Right atrium auricular region (tissue), 2 donors: ENCODE data around the gene TBC1D14. TPM values are rescaled to one million over a fixed set of nuclear protein-coding genes. Genes with fewer than 3 reads are reported as not detected.

Source experiments
- DNase-seq: peaks from one replicate; pipeline ENCODE4 v3.0.0-alpha.2; 2019; ENCODE audit warnings: low spot score
- H3K27ac ChIP-seq, 2 donors: fragments of 200-600 bp; sonication (generic); 1 replicate in 1 of 2; 2 replicates in 1 of 2; pipeline ENCODE4 v1.5.1; 2016 to 2019
- H3K27me3 ChIP-seq, 2 donors: fragments of 200-600 bp; sonication (generic); one replicate each; pipeline versions ENCODE4 v1.5.1 to v1.6.0; 2017 to 2019
- H3K36me3 ChIP-seq: fragments of 200-600 bp; sonication (generic); one replicate; pipeline ENCODE4 v1.5.1; 2016
- H3K4me1 ChIP-seq, 2 donors: fragments of 200-600 bp; sonication (generic); one replicate each; pipeline versions ENCODE4 v1.5.1 to v1.6.0; 2017 to 2019
- H3K4me3 ChIP-seq, 2 donors: fragments of 200-600 bp; sonication (generic); 1 replicate in 1 of 2; 2 replicates in 1 of 2; pipeline ENCODE4 v1.5.1; 2017 to 2019; ENCODE audit warnings: mild to moderate bottlenecking in 1 of 2, moderate library complexity in 1 of 2
- H3K9me3 ChIP-seq, 2 donors: fragments of 200-600 bp; sonication (generic); one replicate each; pipeline ENCODE4 v1.5.1; 2019
- total RNA-seq, 2 donors: library from RNA; depleted of rRNA; stranded (reverse); fragments of >200 nt; gene quantifications; one replicate each; pipeline ENCODE4 v1.1.0, GENCODE V29; 2016
- TF ChIP-seq, protein P1 (sequence below), 2 donors: fragments of 200-600 bp; sonication (generic); IDR thresholded peaks; one replicate each; pipeline ENCODE4 v1.5.1; 2019; ENCODE audit warnings: antibody characterized with exemption in 2 of 2

Gene TBC1D14
- total RNA-seq, 2 donors from 2014 or later = 33.7 to 34.0 TPM

DNA sequence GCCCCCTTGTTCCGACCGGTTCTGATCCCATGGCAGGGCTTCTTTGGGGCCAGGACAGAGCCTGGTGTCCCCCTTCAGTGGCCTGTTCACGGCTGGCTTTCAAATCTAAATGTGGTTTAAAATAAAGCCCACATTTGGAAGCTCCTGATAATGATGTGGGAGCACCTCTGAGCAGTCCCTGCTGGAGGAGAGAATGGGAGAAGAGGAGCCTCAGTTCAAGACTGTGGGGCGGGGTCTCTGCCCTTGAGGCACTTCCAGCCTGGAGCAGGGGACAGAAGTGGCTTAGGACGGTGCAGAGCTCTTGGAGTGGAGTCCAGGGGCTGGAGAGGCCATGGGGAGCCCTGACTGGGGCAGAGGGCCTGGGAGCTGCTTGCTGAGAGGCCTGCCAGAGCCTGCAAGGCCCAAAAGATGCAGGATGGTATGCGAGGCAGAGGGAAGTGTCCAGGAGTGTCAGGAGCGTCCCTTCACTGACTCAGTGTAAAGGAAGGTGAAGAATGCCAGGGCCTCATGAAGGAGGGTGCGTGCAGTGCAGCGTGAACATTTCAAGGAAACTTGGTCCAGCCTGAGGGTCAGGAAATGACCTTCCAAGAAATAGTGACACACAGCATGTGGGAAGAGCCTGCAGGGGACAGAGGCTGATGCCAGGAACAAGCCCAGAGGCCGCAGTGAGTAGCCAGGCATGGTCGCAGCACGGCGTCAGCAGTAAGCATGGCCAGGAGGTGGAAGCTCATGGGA is 112.5 kb downstream of the TBC1D14 start:
- Histone ChIP-seq H3K9me3 (no peaks in the 10 kb centered on the region), H3K36me3 (peaks cover 49% of the 10 kb centered on the region), H3K27me3 (no peaks in the 10 kb centered on the region), H3K4me1 (no peaks in the 10 kb centered on the region), H3K4me3 (no peak overlapping the region), H3K27ac (no peak overlapping the region)
- TF ChIP-seq, protein P1, sequence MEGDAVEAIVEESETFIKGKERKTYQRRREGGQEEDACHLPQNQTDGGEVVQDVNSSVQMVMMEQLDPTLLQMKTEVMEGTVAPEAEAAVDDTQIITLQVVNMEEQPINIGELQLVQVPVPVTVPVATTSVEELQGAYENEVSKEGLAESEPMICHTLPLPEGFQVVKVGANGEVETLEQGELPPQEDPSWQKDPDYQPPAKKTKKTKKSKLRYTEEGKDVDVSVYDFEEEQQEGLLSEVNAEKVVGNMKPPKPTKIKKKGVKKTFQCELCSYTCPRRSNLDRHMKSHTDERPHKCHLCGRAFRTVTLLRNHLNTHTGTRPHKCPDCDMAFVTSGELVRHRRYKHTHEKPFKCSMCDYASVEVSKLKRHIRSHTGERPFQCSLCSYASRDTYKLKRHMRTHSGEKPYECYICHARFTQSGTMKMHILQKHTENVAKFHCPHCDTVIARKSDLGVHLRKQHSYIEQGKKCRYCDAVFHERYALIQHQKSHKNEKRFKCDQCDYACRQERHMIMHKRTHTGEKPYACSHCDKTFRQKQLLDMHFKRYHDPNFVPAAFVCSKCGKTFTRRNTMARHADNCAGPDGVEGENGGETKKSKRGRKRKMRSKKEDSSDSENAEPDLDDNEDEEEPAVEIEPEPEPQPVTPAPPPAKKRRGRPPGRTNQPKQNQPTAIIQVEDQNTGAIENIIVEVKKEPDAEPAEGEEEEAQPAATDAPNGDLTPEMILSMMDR (IDR thresholded peaks at IDR 0.05) = no peak
- DNase-seq = no peak

DNA sequence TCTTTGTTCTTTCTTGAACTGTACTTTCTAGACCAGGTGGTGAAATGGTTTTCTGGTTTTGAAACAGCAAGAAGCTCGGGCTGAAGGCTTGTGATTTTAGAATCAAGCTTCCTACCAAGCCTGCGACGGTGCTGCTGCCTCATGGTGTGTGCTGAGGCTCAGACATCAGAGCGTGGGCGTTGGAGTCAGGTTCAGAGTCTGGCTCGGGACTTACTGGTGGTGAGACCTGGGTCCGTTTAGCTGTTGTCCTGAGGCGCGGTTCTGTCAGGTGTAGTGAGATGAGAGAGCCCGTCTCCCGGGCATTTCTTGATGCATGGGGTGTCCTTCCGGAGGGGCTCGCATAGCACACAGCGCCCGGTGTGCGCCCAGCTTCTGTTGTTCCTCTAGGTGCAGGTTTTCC is 113.9 kb downstream of the TBC1D14 start:
- H3K4me1 ChIP-seq = no peaks in the 10 kb centered on the region
- no peak for DNase-seq
- no peak overlapping the region for H3K27ac ChIP-seq
- H3K36me3 ChIP-seq = peaks cover 37% of the 10 kb centered on the region
- TF ChIP-seq, protein P1 (IDR thresholded peaks at IDR 0.05) = no peak
- H3K4me3 ChIP-seq = no peak overlapping the region
- no peaks in the 10 kb centered on the region for H3K9me3 ChIP-seq
- H3K27me3 ChIP-seq = no peaks in the 10 kb centered on the region

DNA sequence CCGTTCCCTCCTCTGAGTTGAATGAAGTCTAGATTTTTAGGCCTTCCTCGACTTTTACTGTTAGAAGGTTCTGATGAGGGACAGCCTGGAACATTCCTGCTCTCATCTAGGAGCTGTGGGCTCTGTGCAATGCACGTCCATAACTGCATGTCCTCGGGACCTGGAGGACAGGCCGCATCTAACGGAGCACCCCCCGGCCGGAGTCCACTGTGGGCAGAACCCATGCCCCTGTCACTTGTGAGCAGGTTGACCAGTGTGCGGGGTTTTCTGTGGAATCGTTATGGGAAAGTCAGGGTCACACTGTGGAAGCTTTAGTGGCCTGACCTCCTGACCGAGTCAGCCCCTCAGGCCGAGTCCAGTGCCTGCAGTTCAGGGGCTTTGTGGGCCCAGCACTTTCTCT is 114.3 kb downstream of the TBC1D14 start:
- H3K27me3 ChIP-seq = no peaks in the 10 kb centered on the region
- no peak for DNase-seq
- H3K36me3 ChIP-seq = peaks cover 36% of the 10 kb centered on the region
- no peak overlapping the region for H3K4me3 ChIP-seq
- no peaks in the 10 kb centered on the region for H3K4me1 ChIP-seq
- TF ChIP-seq, protein P1 (IDR thresholded peaks at IDR 0.05) = no peak
- no peak overlapping the region for H3K27ac ChIP-seq
- no peaks in the 10 kb centered on the region for H3K9me3 ChIP-seq

DNA sequence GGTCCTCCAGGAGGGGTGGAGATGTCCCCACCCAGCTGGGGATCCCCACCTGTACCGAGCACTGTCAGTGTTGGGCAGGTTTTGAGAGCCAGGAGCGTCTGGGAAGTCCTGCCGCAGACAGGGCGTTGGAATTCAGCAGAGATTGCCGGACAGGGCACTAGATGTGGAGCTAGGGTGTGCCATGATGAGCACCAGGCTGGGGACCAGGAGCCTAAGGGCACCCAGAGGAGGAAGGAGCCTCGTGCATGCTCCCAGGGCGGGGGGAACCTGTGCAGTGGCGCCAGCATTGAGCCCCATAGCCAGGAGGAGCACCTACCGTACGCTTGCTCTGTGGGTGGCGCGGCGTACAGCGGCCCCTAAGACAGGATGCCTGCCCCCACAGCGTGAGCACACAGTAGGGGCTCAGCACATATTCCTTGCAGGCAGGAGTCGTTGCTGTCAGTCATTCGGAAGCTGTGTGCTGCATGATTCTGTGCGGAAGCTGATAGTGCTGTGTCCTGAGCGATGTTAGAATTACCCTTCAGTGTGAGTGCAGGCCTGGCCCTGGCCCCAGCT is 114.8 kb downstream of the TBC1D14 start:
- no peaks in the 10 kb centered on the region for H3K9me3 ChIP-seq
- H3K36me3 ChIP-seq = peaks cover 36% of the 10 kb centered on the region
- H3K4me3 ChIP-seq = no peak overlapping the region
- no peak overlapping the region for H3K27ac ChIP-seq
- H3K4me1 ChIP-seq = no peaks in the 10 kb centered on the region
- H3K27me3 ChIP-seq = no peaks in the 10 kb centered on the region
- no peak for DNase-seq
- TF ChIP-seq, protein P1 (IDR thresholded peaks at IDR 0.05) = no peak

DNA sequence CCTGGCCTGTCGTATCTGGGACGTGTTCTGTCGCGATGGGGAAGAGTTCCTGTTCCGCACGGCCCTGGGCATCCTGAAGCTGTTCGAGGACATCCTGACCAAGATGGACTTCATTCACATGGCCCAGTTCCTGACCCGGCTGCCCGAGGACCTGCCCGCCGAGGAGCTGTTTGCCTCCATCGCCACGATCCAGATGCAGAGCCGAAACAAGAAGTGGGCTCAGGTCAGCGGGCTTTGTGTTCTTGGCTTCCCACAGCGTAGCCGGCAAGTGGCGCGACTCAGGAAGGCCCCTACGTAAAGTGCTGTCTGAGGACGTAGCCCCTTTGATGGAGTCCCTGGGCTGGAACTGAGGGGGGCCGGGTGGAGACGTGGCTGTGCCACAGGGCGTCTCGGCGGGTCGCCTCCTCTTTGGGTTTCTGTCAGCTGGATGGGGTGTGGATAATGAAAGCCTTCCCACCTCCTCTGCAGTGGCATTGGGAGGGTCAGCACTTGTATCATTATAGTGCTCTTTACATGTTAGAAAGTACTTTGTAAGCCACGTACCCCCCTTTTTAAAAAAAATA is 115.5 kb downstream of the TBC1D14 start:
- Histone ChIP-seq H3K9me3 (no peaks in the 10 kb centered on the region), H3K36me3 (peaks cover 43% of the 10 kb centered on the region), H3K27me3 (no peaks in the 10 kb centered on the region), H3K4me3 (no peak overlapping the region), H3K4me1 (no peaks in the 10 kb centered on the region), H3K27ac (no peak overlapping the region)
- TF ChIP-seq, protein P1 (IDR thresholded peaks at IDR 0.05) = no peak
- no peak for DNase-seq
